Measurements from ENCODE around the gene OR4S2.

- TF ChIP-seq CTCF (IDR thresholded peaks at IDR 0.05; ENCODE audit: low read depth, low read length, poor library complexity, severe bottlenecking) (no peak), EZH2phosphoT487 (IDR thresholded peaks at IDR 0.05; ENCODE audit: borderline replicate concordance, low read length) (no peak)
These were observed at the start of gene OR4S2 for GRCh38 chr11:55648027-55648426.
